SK-N-SH (cell line): ENCODE data around the gene CA10. TPM values are rescaled to one million over a fixed set of nuclear protein-coding genes. Genes with fewer than 3 reads are reported as not detected.

ENCODE experiments used
- CTCF ChIA-PET: fragments of 300-600, 350-600 bp; formaldehyde crosslinking; extraction: SDS; loops from one replicate; lab custom pipeline; 2021; lab: Yijun Ruan, JAX
- POLR2A ChIA-PET: fragments of 350-600 bp; sonication (Branson Sonifier 250); formaldehyde crosslinking; extraction: SDS; loops from one replicate; lab custom pipeline; 2020; ENCODE audit warnings: antibody characterized with exemption, inconsistent platforms; lab: Yijun Ruan, JAX
- DNase-seq: peaks from one replicate; pipeline ENCODE4 v3.0.0; 2012
- H2AFZ ChIP-seq: fragments of 200-600 bp; sonication (generic); 2 replicates; pipeline ENCODE4 v1.8.1; 2016; ENCODE audit warnings: antibody characterized with exemption, mild to moderate bottlenecking, low read depth
- H3F3A ChIP-seq: fragments of 200-600 bp; sonication (generic); replicated peaks from 2 replicates; pipeline ENCODE3; 2016; ENCODE audit warnings: antibody characterized with exemption, mild to moderate bottlenecking; ENCODE audit not compliant: insufficient read depth
- H3K27ac ChIP-seq, 2 experiments: fragments of 200-500 bp in 1 of 2; fragments of 200-600 bp in 1 of 2; sonication (Bioruptor generic) in 1 of 2; sonication (generic), shearing (Covaris generic) in 1 of 2; 2 replicates each; pipeline versions ENCODE4 v1.5.1 to v1.6.1; 2014 to 2016; ENCODE audit warnings: low read depth in 2 of 2, inconsistent platforms in 1 of 2, low read length in 1 of 2, mild to moderate bottlenecking in 1 of 2, mixed read lengths in 1 of 2
- H3K27me3 ChIP-seq: fragments of 200-600 bp; sonication (generic), shearing (Covaris generic); 2 replicates; pipeline ENCODE4 v1.6.1; 2016; ENCODE audit warnings: mixed run types; ENCODE audit not compliant: insufficient read depth
- H3K36me3 ChIP-seq, 2 experiments: fragments of 200-500 bp in 1 of 2; fragments of 200-600 bp in 1 of 2; sonication (Bioruptor generic) in 1 of 2; sonication (generic) in 1 of 2; replicated peaks in 1 of 2; 2 replicates each; pipeline versions ENCODE3 to v1.5.1; 2014 to 2016; ENCODE audit warnings: low read length in 1 of 2, mild to moderate bottlenecking in 1 of 2; ENCODE audit not compliant: insufficient read depth in 2 of 2, control insufficient read depth in 1 of 2
- H3K4me1 ChIP-seq, 2 experiments: fragments of 200-500 bp in 1 of 2; fragments of 200-600 bp in 1 of 2; sonication (Bioruptor generic) in 1 of 2; sonication (generic), shearing (Covaris generic) in 1 of 2; 2 replicates each; pipeline versions ENCODE4 v1.5.1 to v1.6.1; 2014 to 2016; ENCODE audit warnings: low read depth in 1 of 2, low read length in 1 of 2, mixed run types in 1 of 2; ENCODE audit not compliant: insufficient read depth in 2 of 2, control insufficient read depth in 1 of 2
- H3K4me2 ChIP-seq: fragments of 200-600 bp; sonication (generic), shearing (Covaris generic); 2 replicates; pipeline ENCODE4 v1.6.1; 2017; ENCODE audit warnings: mixed run types
- H3K4me3 ChIP-seq, 2 experiments: fragments of 200-500 bp in 1 of 2; fragments of 200-600 bp in 1 of 2; sonication (Bioruptor generic) in 1 of 2; sonication (generic), shearing (Covaris generic) in 1 of 2; 2 replicates each; pipeline versions ENCODE4 v1.5.1 to v1.8.1; 2014 to 2016; ENCODE audit warnings: low read depth in 2 of 2, inconsistent platforms in 1 of 2, low read length in 1 of 2, mild to moderate bottlenecking in 1 of 2, mixed read lengths in 1 of 2, moderate library complexity in 1 of 2
- H3K79me2 ChIP-seq: fragments of 200-600 bp; sonication (generic); 2 replicates; pipeline ENCODE4 v1.8.1; 2017; ENCODE audit warnings: mild to moderate bottlenecking; ENCODE audit not compliant: insufficient read depth
- H3K9ac ChIP-seq: fragments of 200-600 bp; sonication (generic); 2 replicates; pipeline ENCODE4 v1.6.1; 2017; ENCODE audit warnings: mixed run types
- H3K9me2 ChIP-seq: fragments of 200-600 bp; sonication (generic); 2 replicates; pipeline ENCODE4 v1.6.1; 2017; ENCODE audit warnings: mixed run types
- H3K9me3 ChIP-seq: fragments of 200-600 bp; sonication (generic); 2 replicates; pipeline ENCODE4 v1.6.1; 2017; ENCODE audit warnings: mixed run types, mild to moderate bottlenecking, moderate library complexity
- H4K20me1 ChIP-seq: fragments of 200-600 bp; sonication (generic); 2 replicates; pipeline ENCODE4 v1.6.1; 2017; ENCODE audit warnings: mild to moderate bottlenecking, mixed run types; ENCODE audit not compliant: insufficient read depth
- EP300 ChIP-seq, 2 experiments: IDR thresholded peaks; 2 replicates each; pipeline versions ENCODE4 v1.4.0 to v1.6.1; 2012; ENCODE audit warnings: borderline replicate concordance in 1 of 2, low read depth in 1 of 2, low read length in 1 of 2
- FOXJ3 ChIP-seq: sonication (generic); formaldehyde crosslinking; IDR thresholded peaks from 2 replicates; pipeline ENCODE4 v1.5.1; 2020; ENCODE audit warnings: mild to moderate bottlenecking, missing genetic modification reagents
- GABPA ChIP-seq: IDR thresholded peaks from 2 replicates; pipeline ENCODE4 v1.4.0; 2012; ENCODE audit warnings: low read depth, mild to moderate bottlenecking
- GATA2 ChIP-seq: sonication (generic); formaldehyde crosslinking; IDR thresholded peaks from 2 replicates; pipeline ENCODE4 v1.5.0; 2020; ENCODE audit warnings: mild to moderate bottlenecking, missing genetic modification reagents
- JUND ChIP-seq: IDR thresholded peaks from 2 replicates; pipeline ENCODE4 v1.4.0; 2012
- NRF1 ChIP-seq: IDR thresholded peaks from 2 replicates; pipeline ENCODE4 v1.6.1; 2012; ENCODE audit warnings: low read depth, mild to moderate bottlenecking, low read length
- RAD21 ChIP-seq: IDR thresholded peaks from 2 replicates; pipeline ENCODE4 v1.6.1; 2012; ENCODE audit warnings: mild to moderate bottlenecking, low read length
- RCOR1 ChIP-seq: fragments of 150-350 bp; IDR thresholded peaks from 2 replicates; pipeline ENCODE4 v1.6.1; 2017; ENCODE audit warnings: antibody characterized with exemption, low read length
- RFX5 ChIP-seq: IDR thresholded peaks from 2 replicates; pipeline ENCODE4 v1.6.1; 2012; ENCODE audit warnings: mild to moderate bottlenecking, improper control_type of control experiment, low read length
- SIN3A ChIP-seq: IDR thresholded peaks from 2 replicates; pipeline ENCODE4 v1.6.1; 2012; ENCODE audit warnings: low read depth, mild to moderate bottlenecking, low read length, moderate library complexity, borderline replicate concordance
- SMC3 ChIP-seq: IDR thresholded peaks from 2 replicates; pipeline ENCODE4 v1.6.1; 2012; ENCODE audit warnings: low read depth, low read length, improper control_type of control experiment
- TEAD4 ChIP-seq: IDR thresholded peaks from 2 replicates; pipeline ENCODE4 v1.4.0; 2012; ENCODE audit warnings: mild to moderate bottlenecking, borderline replicate concordance; ENCODE audit not compliant: insufficient read depth
- USF1 ChIP-seq: IDR thresholded peaks from 2 replicates; pipeline ENCODE4 v1.4.0; 2012; ENCODE audit warnings: low read depth, borderline replicate concordance
- USF2 ChIP-seq: fragments of 150-350 bp; IDR thresholded peaks from 2 replicates; pipeline ENCODE4 v1.6.1; 2017; ENCODE audit warnings: antibody characterized with exemption, low read length, low read depth, borderline replicate concordance
- WGBS: methylation state at CpG from one replicate; pipeline ENCODE4 v1.1.6; 2017; ENCODE audit warnings: low lambda C conversion rate; 5-methylcytosine and 5-hydroxymethylcytosine counted together
- polyA plus RNA-seq, 3 experiments: library from polyadenylated mRNA; depleted of rRNA; stranded (reverse); fragments of >200 nt; gene quantifications; 2 replicates each; pipeline ENCODE4 v1.2.3, GENCODE V29; 2012

CA10 gene
- polyA plus RNA-seq, 1 of the 3 experiments (the other 2 are of a cell fraction): not detected

GRCh38 chr17:51638971-51639370 is 519.5 kb downstream of the CA10 start:
- CTCF ChIA-PET: interaction anchor here (1.6 to 4.8 kb wide), 5 partner anchors 10 to 341 kb away, joined by 5 to 25 read pairs (median 12); no protein-coding TSS in a partner anchor
- H4K20me1 ChIP-seq: no peaks in the 10 kb centered on the region

GRCh38 chr17:51636291-51636690 is 522.2 kb downstream of the CA10 start:
- TF ChIP-seq JUND (no peak), GATA2 (no peak), FOXJ3 (CRISPR knock-in tag) (no peak), SMC3 (no peak), USF1 (no peak), RFX5 (no peak), GABPA (no peak), RAD21 (no peak)
- TF ChIP-seq, all 33 proteins: peak for 0
- ChIA-PET POLR2A (no interaction called here), CTCF (no interaction called here)
- Histone ChIP-seq H3K27me3 (no peaks in the 10 kb centered on the region), H3K27ac (no peak overlapping the region), H3K9me2 (no peaks in the 10 kb centered on the region), H4K20me1 (no peaks in the 10 kb centered on the region), H3K4me2 (no peak overlapping the region), H2AFZ (no peak overlapping the region), H3K4me1 (no peaks in the 10 kb centered on the region), H3K4me3 (no peak overlapping the region), H3K79me2 (no peaks in the 10 kb centered on the region), H3K9ac (no peak overlapping the region), H3K9me3 (no peaks in the 10 kb centered on the region), H3F3A (no peaks in the 10 kb centered on the region), H3K36me3 (no peaks in the 10 kb centered on the region)
- no peak for DNase-seq
- WGBS: 35% methylated on average over 5 of the region's 5 CpGs

More at GRCh38 chr17:51638971-51639370, 519.5 kb downstream of the CA10 start:
- POLR2A ChIA-PET: no interaction called here
- Histone ChIP-seq H3F3A (no peaks in the 10 kb centered on the region), H3K27me3 (no peaks in the 10 kb centered on the region), H3K27ac (no peak overlapping the region), H3K9ac (no peak overlapping the region), H3K9me2 (no peaks in the 10 kb centered on the region), H3K4me1 (no peaks in the 10 kb centered on the region), H3K4me2 (no peak overlapping the region), H3K79me2 (no peaks in the 10 kb centered on the region), H3K9me3 (no peaks in the 10 kb centered on the region), H3K4me3 (no peak overlapping the region), H2AFZ (no peak overlapping the region), H3K36me3 (no peaks in the 10 kb centered on the region)
- no peak for TF ChIP-seq FOXJ3 (CRISPR knock-in tag)
- WGBS: 68% methylated on average over 6 of the region's 6 CpGs
- DNase-seq: no peak

- H3K9me3 ChIP-seq: 0 out of 2 replicates have a peak, but pooled peaks cover 4% of the 10 kb centered on the region
- TF ChIP-seq USF2 (no peak), TEAD4 (no peak), NRF1 (no peak), EP300 (IDR thresholded peaks at IDR 0.05; ENCODE audit: borderline replicate concordance in 1 of 2, low read depth in 1 of 2, low read length in 1 of 2) (no peak), RCOR1 (no peak), SIN3A (no peak), RFX5 (no peak)
- H3K9me2 ChIP-seq: no peaks in the 10 kb centered on the region
- H3K27me3 ChIP-seq: no peaks in the 10 kb centered on the region
- ChIA-PET CTCF (interaction anchor here (0.8 to 0.9 kb wide), 2 partner anchors 10 to 259 kb away, joined by 3 read pairs; no protein-coding TSS in a partner anchor), POLR2A (no interaction called here)
- H3K27ac ChIP-seq: no peak overlapping the region
- WGBS: 22% methylated on average over 5 of the region's 5 CpGs
- H3K4me2 ChIP-seq: no peak overlapping the region
- DNase-seq: no peak
- H3K36me3 ChIP-seq: no peaks in the 10 kb centered on the region
- no peaks in the 10 kb centered on the region for H3K4me1 ChIP-seq
- H2AFZ ChIP-seq: no peak overlapping the region
- no peaks in the 10 kb centered on the region for H4K20me1 ChIP-seq
- no peak overlapping the region for H3K9ac ChIP-seq
- H3K4me3 ChIP-seq: no peak overlapping the region
- no peaks in the 10 kb centered on the region for H3K79me2 ChIP-seq
- H3F3A ChIP-seq: no peaks in the 10 kb centered on the region
Observed at GRCh38 chr17:51630101-51630671, 528.3 kb downstream of the CA10 start.
